GM08714 (cell line): ENCODE results near the gene MED16.
A peak's percentile ranks its signal among the peaks of the same experiment; 100 is the strongest.

Source experiments
- H3K4me3 ChIP-seq: fragments of 200-500 bp; sonication (Bioruptor generic); 2 replicates; pipeline ENCODE4 v1.5.1; 2014; ENCODE audit warnings: mild to moderate bottlenecking, low read length, inconsistent platforms
- ZNF274 ChIP-seq: IDR thresholded peaks from 2 replicates; pipeline ENCODE4 v1.6.1; 2012; ENCODE audit warnings: mild to moderate bottlenecking, low read depth, low read length

Gene MED16

GRCh38 chr19:896434-896833 lies 3.4 kb upstream of the MED16 start:
- H3K4me3 ChIP-seq = no peak overlapping the region
- no peak for TF ChIP-seq ZNF274

GRCh38 chr19:892243-892893 lies 619 bp downstream of the MED16 start:
- peak overlapping the region; percentile 92 for H3K4me3 ChIP-seq

GRCh38 chr19:891421-892200 lies 1.4 kb downstream of the MED16 start:
- peak overlapping the region; percentile 92; the same call in 1 of the 2 replicates for H3K4me3 ChIP-seq

More at GRCh38 chr19:892243-892893, 619 bp downstream of the MED16 start:
- no peak for TF ChIP-seq ZNF274

DNA sequence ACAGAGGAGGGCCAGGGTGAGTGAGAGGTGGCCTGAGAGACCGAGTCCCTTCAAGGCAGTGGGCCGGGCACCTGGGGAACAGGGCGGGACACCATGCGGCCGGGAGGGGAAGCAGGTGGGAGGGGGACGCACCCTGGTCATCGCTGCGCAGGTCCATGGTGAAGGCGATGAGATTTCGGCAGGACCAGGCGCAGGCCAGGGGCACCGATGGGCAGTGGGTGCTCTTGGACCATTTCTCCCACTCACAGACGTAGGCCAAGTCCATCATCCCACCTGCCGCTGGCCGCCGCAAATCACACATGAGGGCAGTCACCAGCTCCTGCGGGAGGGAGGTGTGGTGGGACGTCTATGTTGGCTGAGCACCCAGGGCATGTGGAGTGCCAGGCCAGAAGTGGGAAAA lies 2.2 kb downstream of the MED16 start:
- H3K4me3 ChIP-seq = no peak overlapping the region
- TF ChIP-seq ZNF274 = no peak

DNA sequence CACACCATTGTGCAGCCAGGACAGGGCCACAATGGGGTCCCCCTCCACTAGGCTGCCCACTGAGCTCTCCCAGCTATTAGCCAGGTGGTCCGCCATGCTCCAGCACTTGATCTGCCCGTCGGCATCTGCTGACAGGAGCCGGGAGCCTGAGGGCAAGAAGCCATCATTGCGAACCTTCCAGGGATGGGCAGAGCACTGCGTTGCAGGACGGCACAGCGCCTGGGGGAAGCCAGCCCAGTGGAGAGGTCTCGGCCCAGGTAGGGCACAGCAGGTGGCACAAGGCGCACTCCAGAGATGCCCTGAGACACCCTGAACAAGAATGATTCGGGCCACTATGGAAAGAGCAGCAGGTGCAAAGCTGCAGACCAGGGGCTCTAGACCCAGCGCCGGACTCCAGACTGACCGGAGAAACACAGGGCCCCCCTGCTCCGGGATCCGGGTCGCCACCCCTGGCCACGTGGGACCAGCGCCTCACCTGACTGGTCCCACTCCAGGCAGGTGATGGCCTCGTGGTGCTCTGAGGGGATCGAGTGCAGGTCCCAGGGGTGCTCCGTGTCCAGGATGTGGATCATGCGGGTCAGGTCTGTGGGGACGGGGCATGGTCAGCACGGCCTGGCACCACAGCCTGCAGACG lies 3.2 kb downstream of the MED16 start:
- no peak for TF ChIP-seq ZNF274

GRCh38 chr19:888581-889385 lies 4.2 kb downstream of the MED16 start:
- no peak for TF ChIP-seq ZNF274
- no peak overlapping the region for H3K4me3 ChIP-seq

More for the DNA sequence above, 3.2 kb downstream of the MED16 start:
- no peak overlapping the region for H3K4me3 ChIP-seq

GRCh38 chr19:887599-887998 lies 5.4 kb downstream of the MED16 start:
- H3K4me3 ChIP-seq = no peak overlapping the region
- TF ChIP-seq ZNF274 = no peak

DNA sequence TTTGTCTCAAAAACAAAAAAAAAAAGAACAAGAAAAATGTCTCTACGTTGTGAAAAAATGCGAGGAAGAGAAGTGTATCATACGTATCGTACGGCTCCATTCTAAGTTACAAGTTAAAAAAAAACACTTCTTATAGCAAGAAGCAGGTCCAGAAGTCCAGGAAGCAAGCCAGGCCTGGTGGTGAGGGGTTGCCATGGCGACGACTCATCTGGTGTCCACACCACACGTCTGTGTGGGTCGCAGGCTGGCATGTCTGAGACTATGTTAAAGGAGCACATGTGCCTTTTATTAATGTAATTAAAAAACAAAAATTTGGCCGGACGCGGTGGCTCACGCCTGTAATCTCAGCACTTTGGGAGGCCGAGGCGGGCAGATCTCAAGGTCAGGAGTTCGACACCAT lies 5.9 kb downstream of the MED16 start:
- H3K4me3 ChIP-seq = no peak overlapping the region
- no peak for TF ChIP-seq ZNF274

GRCh38 chr19:885536-886224 lies 7.3 kb downstream of the MED16 start:
- TF ChIP-seq ZNF274 = no peak
- H3K4me3 ChIP-seq = no peak overlapping the region

DNA sequence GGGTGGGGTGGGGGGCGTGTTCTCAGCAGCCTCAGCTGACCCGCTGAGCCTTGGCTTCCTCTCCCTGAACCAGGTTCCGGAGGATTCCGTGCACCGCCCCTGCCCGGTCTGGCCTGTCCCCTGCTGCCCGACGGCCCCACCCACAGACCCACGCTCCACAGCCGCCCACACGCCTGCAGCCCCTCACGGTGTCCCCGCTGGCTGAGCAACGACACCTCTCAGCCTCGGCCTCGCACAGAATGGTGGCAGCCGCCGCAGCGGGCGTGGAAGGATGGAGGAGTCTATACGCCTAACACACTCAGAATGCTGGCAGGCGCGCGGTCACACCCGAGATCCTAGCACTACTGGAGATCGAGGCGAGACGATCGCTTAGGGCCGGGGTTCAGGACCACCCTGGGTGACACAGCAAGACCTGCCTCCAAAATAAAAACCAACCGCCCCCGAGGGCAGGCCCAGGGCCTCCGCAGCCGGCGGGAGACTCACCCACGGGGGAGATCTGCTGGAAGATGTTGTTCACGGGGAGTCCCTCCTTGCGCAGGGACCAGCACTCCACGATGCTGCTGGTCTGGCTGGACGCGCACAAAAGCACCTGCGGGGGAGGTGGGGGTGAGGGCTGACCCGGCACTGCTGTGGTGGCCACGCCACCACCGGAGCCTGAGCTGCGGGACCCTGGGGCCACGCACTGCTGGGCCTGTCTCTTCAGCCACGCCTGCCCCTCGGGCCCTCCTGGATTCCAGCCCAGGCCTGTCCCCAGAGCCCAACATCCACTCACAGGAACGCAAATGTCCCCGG lies 8.4 kb downstream of the MED16 start:
- no peak overlapping the region for H3K4me3 ChIP-seq
- no peak for TF ChIP-seq ZNF274

- no peak for TF ChIP-seq ZNF274
- no peak overlapping the region for H3K4me3 ChIP-seq
These were observed 9.3 kb downstream of the MED16 start for GRCh38 chr19:883661-884211.

DNA sequence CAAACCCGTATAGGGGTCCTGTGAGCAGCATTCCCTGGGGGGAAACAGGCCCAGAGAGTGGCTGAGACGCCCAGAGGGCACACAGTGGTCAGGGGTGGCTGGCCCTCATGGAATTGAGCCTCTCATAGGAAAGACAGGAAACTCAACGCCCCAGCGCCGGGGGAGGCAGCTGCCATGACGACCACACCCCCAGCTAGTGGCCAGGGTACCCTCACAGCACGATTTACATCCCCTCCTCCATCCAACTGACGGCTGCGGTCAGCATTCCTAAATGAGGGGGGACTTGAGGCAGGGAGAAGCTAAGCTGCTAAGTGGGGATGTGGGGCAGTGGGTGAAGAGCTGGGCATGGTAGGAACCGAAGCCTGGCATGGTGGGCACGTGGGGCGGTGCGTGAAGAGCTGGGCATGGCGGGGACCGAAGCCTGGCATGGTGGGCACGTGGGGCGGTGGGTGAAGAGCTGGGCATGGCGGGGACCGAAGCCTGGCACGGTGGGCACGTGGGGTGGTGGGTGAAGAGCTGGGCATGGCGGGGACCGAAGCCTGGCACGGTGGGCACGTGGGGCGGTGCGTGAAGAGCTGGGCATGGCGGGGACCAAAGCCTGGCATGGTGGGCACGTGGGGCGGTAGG lies 10.0 kb downstream of the MED16 start:
- TF ChIP-seq ZNF274 = no peak
- no peak overlapping the region for H3K4me3 ChIP-seq
